Measurements from ENCODE around the gene FBLN5. TPM values are rescaled to one million over a fixed set of nuclear protein-coding genes. Genes with fewer than 3 reads are reported as not detected.
A peak's percentile ranks its signal among the peaks of the same experiment; 100 is the strongest.

Gene FBLN5
- total RNA-seq, 3 donors from 2014 or later: 6.1 to 56.7 (median 18.6) TPM

- DNase-seq (no peak), ATAC-seq (no peak)
- intact Hi-C loops (cut with DNase I, micrococcal nuclease): no loop called here
- TF ChIP-seq CTCF (IDR thresholded peaks at IDR 0.05): no peak
- Histone ChIP-seq H3K9me3 (no peaks in the 10 kb centered on the region), H3K4me3 (no peak overlapping the region), H3K36me3 (ENCODE audit: low read depth) (peaks cover 4% of the 10 kb centered on the region), H3K4me1 (ENCODE audit: low read depth) (no peaks in the 10 kb centered on the region)
Measured at GRCh38 chr14:91983588-91983987, 36.1 kb upstream of the FBLN5 start.

GRCh38 chr14:91980157-91980556, 32.7 kb upstream of the FBLN5 start:
- H3K9me3 ChIP-seq: no peaks in the 10 kb centered on the region
- TF ChIP-seq CTCF (IDR thresholded peaks at IDR 0.05): no peak
- no peak for DNase-seq
- H3K4me3 ChIP-seq: no peak overlapping the region
- H3K36me3 ChIP-seq (ENCODE audit: low read depth): no peaks in the 10 kb centered on the region
- H3K4me1 ChIP-seq (ENCODE audit: low read depth): no peaks in the 10 kb centered on the region
- intact Hi-C loops (cut with DNase I, micrococcal nuclease): no loop called here
- ATAC-seq: peak; percentile 56

GRCh38 chr14:91977884-91978283, 30.4 kb upstream of the FBLN5 start:
- H3K9me3 ChIP-seq: no peaks in the 10 kb centered on the region
- no peaks in the 10 kb centered on the region for H3K36me3 ChIP-seq (ENCODE audit: low read depth)
- no peaks in the 10 kb centered on the region for H3K4me1 ChIP-seq (ENCODE audit: low read depth)
- ATAC-seq (no peak), DNase-seq (no peak)
- intact Hi-C loops (cut with DNase I, micrococcal nuclease): no loop called here
- TF ChIP-seq CTCF (IDR thresholded peaks at IDR 0.05): no peak
- no peak overlapping the region for H3K4me3 ChIP-seq

- intact Hi-C loops (cut with DNase I, micrococcal nuclease): no loop called here
- no peak overlapping the region for H3K4me3 ChIP-seq
- H3K9me3 ChIP-seq: no peaks in the 10 kb centered on the region
- no peaks in the 10 kb centered on the region for H3K36me3 ChIP-seq (ENCODE audit: low read depth)
- no peaks in the 10 kb centered on the region for H3K4me1 ChIP-seq (ENCODE audit: low read depth)
- no peak for ATAC-seq
- DNase-seq: no peak
- no peak for TF ChIP-seq CTCF (IDR thresholded peaks at IDR 0.05)
Measured at GRCh38 chr14:91975763-91976162, 28.3 kb upstream of the FBLN5 start.

- Histone ChIP-seq H3K9me3 (no peaks in the 10 kb centered on the region), H3K36me3 (ENCODE audit: low read depth) (no peaks in the 10 kb centered on the region), H3K4me1 (ENCODE audit: low read depth) (no peaks in the 10 kb centered on the region), H3K4me3 (no peak overlapping the region)
- no peak for DNase-seq
- no peak for ATAC-seq
- no peak for TF ChIP-seq CTCF (IDR thresholded peaks at IDR 0.05)
- intact Hi-C loops (cut with DNase I, micrococcal nuclease): no loop called here
Measured at GRCh38 chr14:91971188-91971778, 23.8 kb upstream of the FBLN5 start.

GRCh38 chr14:91968280-91968679, 20.8 kb upstream of the FBLN5 start:
- intact Hi-C loops (cut with DNase I, micrococcal nuclease): no loop called here
- DNase-seq (no peak), ATAC-seq (no peak)
- Histone ChIP-seq H3K4me1 (ENCODE audit: low read depth) (no peaks in the 10 kb centered on the region), H3K36me3 (ENCODE audit: low read depth) (no peaks in the 10 kb centered on the region), H3K9me3 (no peaks in the 10 kb centered on the region), H3K4me3 (no peak overlapping the region)
- TF ChIP-seq CTCF (IDR thresholded peaks at IDR 0.05): no peak

All from mucosa of descending colon (tissue), 3 donors.